Sigmoid colon (tissue), 4 donors: ENCODE results near the gene TMED7.

Experiments used
- CTCF ChIP-seq, 4 experiments: fragments of 450-650 bp in 3 of 4; fragments of 200-600 bp in 1 of 4; IDR thresholded peaks; one replicate each; pipeline ENCODE4 v1.5.1; 2016 to 2019; ENCODE audit warnings: antibody characterized with exemption in 4 of 4, mild to moderate bottlenecking in 3 of 4, moderate library complexity in 2 of 4
- EP300 ChIP-seq, 4 donors: sonication (generic); formaldehyde crosslinking; IDR thresholded peaks; one replicate each; pipeline ENCODE4 v1.6.1; 2017; ENCODE audit warnings: antibody characterized with exemption in 4 of 4
- POLR2A ChIP-seq, 2 donors: fragments of 450-650 bp; IDR thresholded peaks; one replicate each; pipeline ENCODE4 v1.6.1; 2016; ENCODE audit warnings: antibody characterized with exemption in 2 of 2, mild to moderate bottlenecking in 2 of 2, moderate library complexity in 2 of 2

DNA sequence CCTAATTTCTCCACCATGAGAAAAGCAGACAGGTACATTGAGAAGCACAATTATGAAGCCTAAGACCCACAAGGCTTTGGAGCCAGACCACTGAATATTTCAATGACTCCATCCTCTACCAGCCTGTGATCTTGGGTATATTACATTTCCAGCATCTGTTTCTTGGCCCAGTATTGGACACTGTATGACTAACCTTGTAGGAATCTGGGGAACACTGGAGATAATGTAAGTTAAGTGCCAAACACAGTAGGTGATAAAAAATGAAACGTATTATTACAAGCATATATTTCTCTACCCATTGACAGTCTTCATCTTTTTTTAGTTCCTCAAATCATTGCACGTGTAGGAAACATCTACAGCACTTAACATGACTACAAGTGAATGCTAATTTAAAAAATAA, 52.7 kb downstream of the TMED7 start:
- TF ChIP-seq POLR2A (IDR thresholded peaks at IDR 0.05) (no peak), CTCF (IDR thresholded peaks at IDR 0.05) (no peak), EP300 (IDR thresholded peaks at IDR 0.05) (no peak)
